CD4-positive, alpha-beta T cell (primary cell): ENCODE data around the gene ACSS2. TPM values are rescaled to one million over a fixed set of nuclear protein-coding genes. Genes with fewer than 3 reads are reported as not detected.

ENCODE experiments used
- ATAC-seq: fragments of 200-7000 bp; cut with Tn5 transposase; one replicate; pipeline ENCODE4 v1.10.0; 2022; ENCODE audit warnings: mild to moderate bottlenecking; ENCODE audit not compliant: poor library complexity
- CTCF ChIA-PET: fragments of 350-600 bp; sonication (Branson Sonifier 250); formaldehyde crosslinking; loops from one replicate; lab custom pipeline; 2021; ENCODE audit warnings: antibody characterized with exemption, inconsistent platforms; lab: Charles Lee
- POLR2A ChIA-PET: fragments of 350-600 bp; sonication (Branson Sonifier 250); formaldehyde crosslinking; loops from one replicate; lab custom pipeline; 2021; ENCODE audit warnings: antibody characterized with exemption, inconsistent platforms; lab: Charles Lee
- DNase-seq, 14 experiments: peaks; one replicate each; pipeline ENCODE4 v3.0.0-alpha.2; 2013 to 2020; ENCODE audit warnings: mixed read lengths in 2 of 14
- H3K27ac ChIP-seq, 2 donors: one replicate each; pipeline versions ENCODE4 v1.5.1 to v1.7.0; 2013; ENCODE audit warnings: low read length in 2 of 2, low read depth in 1 of 2, mild to moderate bottlenecking in 1 of 2
- H3K27me3 ChIP-seq, 2 experiments: 1 replicate in 1 of 2; 2 replicates in 1 of 2; pipeline versions ENCODE4 v1.6.1 to v1.7.0; 2013; ENCODE audit warnings: low read length in 2 of 2, control low read depth in 1 of 2, mild to moderate bottlenecking in 1 of 2, moderate library complexity in 1 of 2; ENCODE audit not compliant: insufficient read depth in 2 of 2, control insufficient read depth in 1 of 2
- H3K36me3 ChIP-seq: one replicate; pipeline ENCODE4 v1.6.1; 2013; ENCODE audit warnings: low read length, control low read depth; ENCODE audit not compliant: insufficient read depth
- H3K4me1 ChIP-seq: one replicate; pipeline ENCODE4 v1.6.1; 2013; ENCODE audit warnings: low read length, control low read depth; ENCODE audit not compliant: insufficient read depth
- H3K4me3 ChIP-seq: one replicate; pipeline ENCODE4 v1.5.1; 2013; ENCODE audit warnings: mild to moderate bottlenecking, low read length, moderate library complexity
- H3K9me3 ChIP-seq, 2 experiments: 1 replicate in 1 of 2; 2 replicates in 1 of 2; pipeline versions ENCODE4 v1.6.1 to v1.7.0; 2013; ENCODE audit warnings: low read length in 2 of 2, mild to moderate bottlenecking in 2 of 2, control low read depth in 1 of 2, moderate library complexity in 1 of 2; ENCODE audit not compliant: control insufficient read depth in 1 of 2, insufficient read depth in 1 of 2
- H3K27ac Mint-ChIP-seq: one replicate; pipeline ENCODE4 v1.8.0; 2020; ENCODE audit warnings: mixed read lengths
- H3K27me3 Mint-ChIP-seq: one replicate; pipeline ENCODE4 v1.8.0; 2021; ENCODE audit warnings: mixed read lengths
- H3K36me3 Mint-ChIP-seq: one replicate; pipeline ENCODE4 v1.8.0; 2021; ENCODE audit warnings: low read depth, mixed read lengths
- H3K4me1 Mint-ChIP-seq: one replicate; pipeline ENCODE4 v1.8.0; 2021; ENCODE audit warnings: low read depth, mixed read lengths
- H3K4me3 Mint-ChIP-seq: one replicate; pipeline ENCODE4 v1.8.0; 2020; ENCODE audit warnings: mild to moderate bottlenecking, mixed read lengths
- H3K9me3 Mint-ChIP-seq: one replicate; pipeline ENCODE4 v1.8.0; 2020; ENCODE audit warnings: mixed read lengths
- intact Hi-C, 2 experiments: fragments of 100-400 bp; cut with DNase I in 1 of 2; cut with micrococcal nuclease in 1 of 2; formaldehyde crosslinking; loops; one replicate each; pipeline versions ENCODE4 v1.15.1 to v1.9.0; 2023 to 2025; cut with DNase I, micrococcal nuclease
- total RNA-seq, 174 experiments: library from RNA in 2 of 174; stranded (reverse) in 2 of 174; gene quantifications; one replicate each; pipeline ENCODE4 v1.2.3 and lab custom pipeline; 2021 to 2026
- TF ChIP-seq, protein P1 (sequence below): fragments of 200-600 bp; IDR thresholded peaks from one replicate; pipeline ENCODE4 v1.8.0; 2022; ENCODE audit warnings: antibody characterized with exemption, mild to moderate bottlenecking

The ACSS2 gene
- total RNA-seq, 2 experiments from 2014 or later, result 15.6 to 18.8 TPM

DNA sequence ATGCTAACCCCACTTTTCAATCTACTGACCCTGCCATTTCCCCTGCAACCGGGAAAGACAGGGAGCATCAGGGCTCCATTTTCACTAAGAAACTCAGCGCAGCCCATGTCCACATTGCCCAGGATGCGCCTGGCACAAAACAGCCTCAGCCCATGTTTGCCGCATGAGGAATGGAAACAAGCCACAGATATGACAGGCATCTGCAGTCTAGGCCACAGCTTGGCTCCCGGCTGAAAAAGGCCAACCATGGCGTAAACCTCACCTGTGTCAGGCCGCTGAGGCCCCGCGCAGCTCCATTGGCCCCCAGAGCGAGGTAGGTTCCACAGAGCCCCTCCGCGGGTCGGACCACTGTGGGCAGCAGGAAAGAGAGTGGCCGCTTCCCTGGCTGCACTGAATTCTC, 25.4 kb upstream of the ACSS2 start:
- Mint-ChIP-seq H3K4me1 (no peaks in the 10 kb centered on the region), H3K27me3 (no peaks in the 10 kb centered on the region), H3K4me3 (no peak overlapping the region), H3K9me3 (no peaks in the 10 kb centered on the region), H3K36me3 (peaks cover 69% of the 10 kb centered on the region), H3K27ac (no peak overlapping the region)
- DNase-seq (no peak), ATAC-seq (no peak)
- TF ChIP-seq, protein P1, sequence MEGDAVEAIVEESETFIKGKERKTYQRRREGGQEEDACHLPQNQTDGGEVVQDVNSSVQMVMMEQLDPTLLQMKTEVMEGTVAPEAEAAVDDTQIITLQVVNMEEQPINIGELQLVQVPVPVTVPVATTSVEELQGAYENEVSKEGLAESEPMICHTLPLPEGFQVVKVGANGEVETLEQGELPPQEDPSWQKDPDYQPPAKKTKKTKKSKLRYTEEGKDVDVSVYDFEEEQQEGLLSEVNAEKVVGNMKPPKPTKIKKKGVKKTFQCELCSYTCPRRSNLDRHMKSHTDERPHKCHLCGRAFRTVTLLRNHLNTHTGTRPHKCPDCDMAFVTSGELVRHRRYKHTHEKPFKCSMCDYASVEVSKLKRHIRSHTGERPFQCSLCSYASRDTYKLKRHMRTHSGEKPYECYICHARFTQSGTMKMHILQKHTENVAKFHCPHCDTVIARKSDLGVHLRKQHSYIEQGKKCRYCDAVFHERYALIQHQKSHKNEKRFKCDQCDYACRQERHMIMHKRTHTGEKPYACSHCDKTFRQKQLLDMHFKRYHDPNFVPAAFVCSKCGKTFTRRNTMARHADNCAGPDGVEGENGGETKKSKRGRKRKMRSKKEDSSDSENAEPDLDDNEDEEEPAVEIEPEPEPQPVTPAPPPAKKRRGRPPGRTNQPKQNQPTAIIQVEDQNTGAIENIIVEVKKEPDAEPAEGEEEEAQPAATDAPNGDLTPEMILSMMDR, result no peak
- H3K4me1 ChIP-seq, result no peaks in the 10 kb centered on the region
- CTCF ChIA-PET, result interaction anchor here (0.5 kb wide), 1 partner anchor 38 kb away, joined by 3 read pairs; no protein-coding TSS in a partner anchor
- no peak overlapping the region for H3K4me3 ChIP-seq
- H3K27ac ChIP-seq, result no peak overlapping the region
- no peaks in the 10 kb centered on the region for H3K27me3 ChIP-seq
- peaks cover 46% of the 10 kb centered on the region for H3K36me3 ChIP-seq
- no peaks in the 10 kb centered on the region for H3K9me3 ChIP-seq
- intact Hi-C loops, result no loop called here
- POLR2A ChIA-PET, result no interaction called here

DNA sequence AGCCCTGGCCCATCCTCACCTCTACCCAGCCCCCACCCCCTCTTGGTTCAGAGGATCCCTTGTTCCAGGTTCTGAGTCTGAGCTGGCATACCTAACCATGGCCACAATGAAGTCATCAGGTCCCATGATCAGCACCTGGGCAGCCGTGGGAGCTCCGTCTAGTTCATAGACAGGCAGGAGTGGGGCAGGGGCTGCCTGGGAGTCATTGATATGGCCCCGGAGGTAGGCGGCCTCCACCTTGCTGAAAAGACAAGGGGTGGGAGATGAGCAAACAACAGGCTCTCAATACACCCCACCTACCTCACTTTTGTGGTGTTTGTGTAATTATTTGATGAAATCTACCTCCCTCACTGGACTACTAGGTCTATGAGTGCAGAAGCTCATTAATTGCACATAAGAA, 24.1 kb upstream of the ACSS2 start:
- TF ChIP-seq, protein P1, result no peak
- ATAC-seq (no peak), DNase-seq (no peak)
- H3K36me3 Mint-ChIP-seq, result peaks cover 75% of the 10 kb centered on the region
- no peaks in the 10 kb centered on the region for H3K27me3 Mint-ChIP-seq
- Histone ChIP-seq H3K36me3 (peaks cover 57% of the 10 kb centered on the region), H3K27me3 (no peaks in the 10 kb centered on the region), H3K4me3 (no peak overlapping the region), H3K9me3 (no peaks in the 10 kb centered on the region), H3K27ac (no peak overlapping the region), H3K4me1 (no peaks in the 10 kb centered on the region)
- intact Hi-C loops, result no loop called here
- H3K27ac Mint-ChIP-seq, result no peak overlapping the region
- H3K4me1 Mint-ChIP-seq, result no peaks in the 10 kb centered on the region
- no peaks in the 10 kb centered on the region for H3K9me3 Mint-ChIP-seq
- H3K4me3 Mint-ChIP-seq, result no peak overlapping the region
- ChIA-PET POLR2A (no interaction called here), CTCF (no interaction called here)

GRCh38 chr20:34859367-34859766, 17.0 kb upstream of the ACSS2 start:
- ChIA-PET POLR2A (no interaction called here), CTCF (interaction anchor here (0.5 kb wide), 1 partner anchor 67 kb away, joined by 3 read pairs; no protein-coding TSS in a partner anchor)
- ATAC-seq (no peak), DNase-seq (no peak)
- no peaks in the 10 kb centered on the region for H3K4me1 Mint-ChIP-seq
- H3K27me3 Mint-ChIP-seq, result no peaks in the 10 kb centered on the region
- Histone ChIP-seq H3K9me3 (no peaks in the 10 kb centered on the region), H3K4me3 (no peak overlapping the region), H3K4me1 (no peaks in the 10 kb centered on the region), H3K27ac (no peak overlapping the region), H3K36me3 (peaks cover 47% of the 10 kb centered on the region), H3K27me3 (no peaks in the 10 kb centered on the region)
- H3K4me3 Mint-ChIP-seq, result no peak overlapping the region
- peaks cover 61% of the 10 kb centered on the region for H3K36me3 Mint-ChIP-seq
- no peak overlapping the region for H3K27ac Mint-ChIP-seq
- TF ChIP-seq, protein P1, result no peak
- intact Hi-C loops, result no loop called here
- no peaks in the 10 kb centered on the region for H3K9me3 Mint-ChIP-seq
